CD4-positive, CD25-positive, alpha-beta regulatory T cell (primary cell): ENCODE data around the gene C5orf58. TPM values are rescaled to one million over a fixed set of nuclear protein-coding genes. Genes with fewer than 3 reads are reported as not detected.

Experiments
- ATAC-seq, 2 donors: fragments of 150-1000 bp; cut with Tn5 transposase; one replicate each; pipeline ENCODE4 v1.10.0; 2021; ENCODE audit warnings: low read depth in 2 of 2, moderate number of reproducible peaks in 2 of 2, moderate library complexity in 1 of 2
- DNase-seq, 3 donors: peaks; one replicate each; pipeline versions ENCODE4 v3.0.0 to v3.0.0-alpha.2; 2012 to 2022; ENCODE audit warnings: mixed read lengths in 1 of 3
- H3K27ac ChIP-seq: one replicate; pipeline ENCODE4 v1.7.0; 2013; ENCODE audit warnings: mild to moderate bottlenecking, low read length; ENCODE audit not compliant: insufficient read depth, poor library complexity, severe bottlenecking
- H3K27me3 ChIP-seq: one replicate; pipeline ENCODE4 v1.7.0; 2013; ENCODE audit warnings: low read length; ENCODE audit not compliant: control insufficient read depth, insufficient read depth
- H3K36me3 ChIP-seq: one replicate; pipeline ENCODE4 v1.7.0; 2013; ENCODE audit warnings: mild to moderate bottlenecking, low read length, moderate library complexity; ENCODE audit not compliant: control insufficient read depth, insufficient read depth
- H3K4me1 ChIP-seq: 2 replicates; pipeline ENCODE4 v1.7.0; 2013; ENCODE audit warnings: mild to moderate bottlenecking, low read length; ENCODE audit not compliant: insufficient read depth, control insufficient read depth, poor library complexity, severe bottlenecking
- H3K4me3 ChIP-seq: one replicate; pipeline ENCODE4 v1.7.0; 2013; ENCODE audit warnings: low read depth, mild to moderate bottlenecking, low read length, moderate library complexity
- H3K9me3 ChIP-seq, 2 experiments: 1 replicate in 1 of 2; 2 replicates in 1 of 2; pipeline ENCODE4 v1.7.0; 2013; ENCODE audit warnings: low read length in 2 of 2, mild to moderate bottlenecking in 1 of 2, moderate library complexity in 1 of 2; ENCODE audit not compliant: control insufficient read depth in 2 of 2
- H3K27ac Mint-ChIP-seq, 3 donors: one replicate each; pipeline ENCODE4 v1.8.0; 2020 to 2022; ENCODE audit warnings: mild to moderate bottlenecking in 3 of 3, mixed read lengths in 3 of 3, moderate library complexity in 2 of 3
- H3K27me3 Mint-ChIP-seq: one replicate; pipeline ENCODE4 v1.8.0; 2022; ENCODE audit warnings: mild to moderate bottlenecking, mixed read lengths
- H3K36me3 Mint-ChIP-seq: one replicate; pipeline ENCODE4 v1.8.0; 2020; ENCODE audit warnings: mixed read lengths
- H3K4me1 Mint-ChIP-seq, 4 donors: one replicate each; pipeline ENCODE4 v1.8.0; 2020 to 2022; ENCODE audit warnings: mixed read lengths in 4 of 4, mild to moderate bottlenecking in 1 of 4
- H3K4me3 Mint-ChIP-seq, 4 donors: one replicate each; pipeline ENCODE4 v1.8.0; 2020 to 2022; ENCODE audit warnings: mild to moderate bottlenecking in 4 of 4, mixed read lengths in 4 of 4, moderate library complexity in 3 of 4
- H3K9me3 Mint-ChIP-seq, 7 donors: one replicate each; pipeline ENCODE4 v1.8.0; 2020 to 2022; ENCODE audit warnings: mixed read lengths in 7 of 7, mild to moderate bottlenecking in 3 of 7, moderate library complexity in 2 of 7
- polyA plus RNA-seq, 4 donors: library from polyadenylated mRNA; unstranded; fragments of 300-500 nt; fragmentation: Illumina TruSeq; gene quantifications; one replicate each; pipeline ENCODE4 v1.2.3, GENCODE V29; 2021
- total RNA-seq: library from RNA; stranded (reverse); gene quantifications from one replicate; pipeline ENCODE4 v1.2.3, GENCODE V29; 2022

C5orf58 gene
- total and polyA plus RNA-seq, 5 donors from 2014 or later = 0.44 to 1.1 (median 0.69) TPM; not detected in 1

- Histone ChIP-seq H3K4me1 (no peaks in the 10 kb centered on the region), H3K36me3 (no peaks in the 10 kb centered on the region), H3K9me3 (no peaks in the 10 kb centered on the region), H3K27ac (no peak overlapping the region), H3K4me3 (no peak overlapping the region), H3K27me3 (no peaks in the 10 kb centered on the region)
- Mint-ChIP-seq H3K9me3 (no peaks in the 10 kb centered on the region), H3K4me3 (peak overlapping the region in 1 of 4 donors; percentile 47), H3K4me1 (peaks cover 4 to 13% (median 6%) of the 10 kb centered on the region in 4 donors), H3K27ac (peak overlapping the region in 1 of 3 donors; percentile 70), H3K27me3 (no peaks in the 10 kb centered on the region), H3K36me3 (no peaks in the 10 kb centered on the region)
- ATAC-seq = peak; percentile 63 to 74
- DNase-seq = peak; percentile 57 to 82 (median 72)
Measured at GRCh38 chr5:170225326-170226128, 7.3 kb upstream of the C5orf58 start.

- no peak for DNase-seq
- Mint-ChIP-seq H3K9me3 (no peaks in the 10 kb centered on the region), H3K27me3 (no peaks in the 10 kb centered on the region), H3K4me3 (peak overlapping the region in 1 of 4 donors; percentile 47), H3K36me3 (no peaks in the 10 kb centered on the region), H3K4me1 (peaks cover 4 to 13% (median 8%) of the 10 kb centered on the region in 4 donors), H3K27ac (peak overlapping the region in 1 of 3 donors; percentile 70)
- no peak overlapping the region for H3K27ac ChIP-seq
- no peak overlapping the region for H3K4me3 ChIP-seq
- H3K27me3 ChIP-seq = no peaks in the 10 kb centered on the region
- H3K36me3 ChIP-seq = no peaks in the 10 kb centered on the region
- H3K4me1 ChIP-seq = no peaks in the 10 kb centered on the region
- no peaks in the 10 kb centered on the region for H3K9me3 ChIP-seq
- ATAC-seq = no peak
Measured at GRCh38 chr5:170226129-170226615, 6.6 kb upstream of the C5orf58 start.

GRCh38 chr5:170226661-170227060 lies 6.1 kb upstream of the C5orf58 start:
- Mint-ChIP-seq H3K4me1 (peaks cover 4 to 13% (median 8%) of the 10 kb centered on the region in 4 donors), H3K36me3 (no peaks in the 10 kb centered on the region), H3K27ac (peak overlapping the region in 1 of 3 donors; percentile 52), H3K27me3 (no peaks in the 10 kb centered on the region), H3K4me3 (no peak overlapping the region), H3K9me3 (no peaks in the 10 kb centered on the region)
- no peaks in the 10 kb centered on the region for H3K4me1 ChIP-seq
- H3K27ac ChIP-seq = no peak overlapping the region
- H3K27me3 ChIP-seq = no peaks in the 10 kb centered on the region
- H3K36me3 ChIP-seq = no peaks in the 10 kb centered on the region
- no peak for ATAC-seq
- no peaks in the 10 kb centered on the region for H3K9me3 ChIP-seq
- H3K4me3 ChIP-seq = no peak overlapping the region
- no peak for DNase-seq

- no peaks in the 10 kb centered on the region for H3K9me3 ChIP-seq
- H3K27ac Mint-ChIP-seq = peak overlapping the region in 1 of 3 donors; percentile 47
Measured at GRCh38 chr5:170228762-170229435, 3.9 kb upstream of the C5orf58 start.

GRCh38 chr5:170233358-170233892 lies 640 bp downstream of the C5orf58 start:
- Histone ChIP-seq H3K9me3 (no peaks in the 10 kb centered on the region), H3K36me3 (no peaks in the 10 kb centered on the region), H3K4me3 (no peak overlapping the region), H3K27ac (no peak overlapping the region), H3K27me3 (no peaks in the 10 kb centered on the region), H3K4me1 (no peaks in the 10 kb centered on the region)
- ATAC-seq (no peak), DNase-seq (no peak)
- no peaks in the 10 kb centered on the region for H3K36me3 Mint-ChIP-seq
- no peaks in the 10 kb centered on the region for H3K9me3 Mint-ChIP-seq
- H3K27ac Mint-ChIP-seq = no peak overlapping the region
- peaks cover under 1 to 15% (median 8%) of the 10 kb centered on the region in 4 donors for H3K4me1 Mint-ChIP-seq
- no peak overlapping the region for H3K4me3 Mint-ChIP-seq
- no peaks in the 10 kb centered on the region for H3K27me3 Mint-ChIP-seq

More at GRCh38 chr5:170228762-170229435, 3.9 kb upstream of the C5orf58 start:
- H3K4me3 ChIP-seq = no peak overlapping the region
- no peak overlapping the region for H3K4me3 Mint-ChIP-seq
- ATAC-seq = no peak
- no peaks in the 10 kb centered on the region for H3K9me3 Mint-ChIP-seq
- H3K27me3 Mint-ChIP-seq = no peaks in the 10 kb centered on the region
- H3K36me3 Mint-ChIP-seq = no peaks in the 10 kb centered on the region
- DNase-seq = no peak
- H3K4me1 ChIP-seq = no peaks in the 10 kb centered on the region
- no peaks in the 10 kb centered on the region for H3K27me3 ChIP-seq
- H3K27ac ChIP-seq = no peak overlapping the region
- H3K36me3 ChIP-seq = no peaks in the 10 kb centered on the region
- peaks cover 4 to 13% (median 8%) of the 10 kb centered on the region in 4 donors for H3K4me1 Mint-ChIP-seq

- Mint-ChIP-seq H3K27ac (peak overlapping the region in 1 of 3 donors; percentile 10), H3K9me3 (peaks cover 0 to 2% (median 0%) of the 10 kb centered on the region in 7 donors), H3K4me1 (peaks cover 5 to 19% (median 9%) of the 10 kb centered on the region in 4 donors), H3K36me3 (no peaks in the 10 kb centered on the region), H3K27me3 (no peaks in the 10 kb centered on the region), H3K4me3 (no peak overlapping the region)
- DNase-seq (no peak), ATAC-seq (no peak)
- no peaks in the 10 kb centered on the region for H3K9me3 ChIP-seq
- no peaks in the 10 kb centered on the region for H3K27me3 ChIP-seq
- no peaks in the 10 kb centered on the region for H3K4me1 ChIP-seq
- H3K4me3 ChIP-seq = no peak overlapping the region
- no peaks in the 10 kb centered on the region for H3K36me3 ChIP-seq
- H3K27ac ChIP-seq = no peak overlapping the region
Measured at GRCh38 chr5:170235876-170236864, 3.4 kb downstream of the C5orf58 start.
